HEK293 (cell line): ENCODE data around the gene GNG4.

Experiments used
- ATF2 ChIP-seq: fragments of 450-650 bp; formaldehyde crosslinking; IDR thresholded peaks from 2 replicates; pipeline ENCODE4 v1.5.1; 2016; ENCODE audit warnings: missing biosample characterization, missing genetic modification characterization, low read depth
- GLI4 ChIP-seq: fragments of 450-650 bp; formaldehyde crosslinking; IDR thresholded peaks from 2 replicates; pipeline ENCODE4 v1.5.1; 2016; ENCODE audit warnings: missing biosample characterization, missing genetic modification characterization
- GLIS1 ChIP-seq: fragments of 450-650 bp; formaldehyde crosslinking; IDR thresholded peaks from 2 replicates; pipeline ENCODE4 v1.5.1; 2016; ENCODE audit warnings: missing biosample characterization, missing genetic modification characterization
- GLIS2 ChIP-seq: fragments of 450-650 bp; formaldehyde crosslinking; IDR thresholded peaks from 2 replicates; pipeline ENCODE4 v1.5.1; 2016; ENCODE audit warnings: missing biosample characterization, missing genetic modification characterization
- KLF10 ChIP-seq: fragments of 450-650 bp; IDR thresholded peaks from 2 replicates; pipeline ENCODE4 v1.5.1; 2018; ENCODE audit warnings: missing biosample characterization, mild to moderate bottlenecking, missing genetic modification characterization
- KLF16 ChIP-seq: fragments of 450-650 bp; formaldehyde crosslinking; IDR thresholded peaks from 2 replicates; pipeline ENCODE4 v1.5.1; 2017; ENCODE audit warnings: missing biosample characterization, missing genetic modification characterization
- MYNN ChIP-seq: fragments of 450-650 bp; formaldehyde crosslinking; IDR thresholded peaks from 2 replicates; pipeline ENCODE4 v1.5.1; 2016; ENCODE audit warnings: missing biosample characterization, missing genetic modification characterization, borderline replicate concordance
- PRDM1 ChIP-seq: fragments of 450-650 bp; formaldehyde crosslinking; IDR thresholded peaks from 2 replicates; pipeline ENCODE4; 2016; ENCODE audit warnings: missing biosample characterization, missing genetic modification characterization
- PRDM4 ChIP-seq: fragments of 450-650 bp; formaldehyde crosslinking; IDR thresholded peaks from 2 replicates; pipeline ENCODE4 v1.5.1; 2017; ENCODE audit warnings: missing biosample characterization, missing genetic modification characterization
- REPIN1 ChIP-seq: fragments of 450-650 bp; formaldehyde crosslinking; IDR thresholded peaks from 2 replicates; pipeline ENCODE4 v1.5.1; 2017; ENCODE audit warnings: missing biosample characterization, missing genetic modification characterization, low read depth
- SP2 ChIP-seq: fragments of 450-650 bp; formaldehyde crosslinking; IDR thresholded peaks from 2 replicates; pipeline ENCODE4 v1.5.1; 2016; ENCODE audit warnings: missing biosample characterization, missing genetic modification characterization
- YY1 ChIP-seq: fragments of 450-650 bp; formaldehyde crosslinking; IDR thresholded peaks from 2 replicates; pipeline ENCODE4 v1.5.1; 2018; ENCODE audit warnings: missing biosample characterization, missing genetic modification characterization
- ZBTB7A ChIP-seq: fragments of 450-650 bp; formaldehyde crosslinking; IDR thresholded peaks from 2 replicates; pipeline ENCODE4 v1.5.1; 2016; ENCODE audit warnings: low read depth, missing biosample characterization, missing genetic modification characterization
- ZEB2 ChIP-seq: fragments of 450-650 bp; formaldehyde crosslinking; IDR thresholded peaks from 2 replicates; pipeline ENCODE4 v1.5.1; 2016; ENCODE audit warnings: missing biosample characterization, missing genetic modification characterization
- ZNF2 ChIP-seq: fragments of 450-650 bp; formaldehyde crosslinking; IDR thresholded peaks from 2 replicates; pipeline ENCODE4 v1.5.1; 2016; ENCODE audit warnings: missing biosample characterization, missing genetic modification characterization
- ZNF202 ChIP-seq: fragments of 450-650 bp; formaldehyde crosslinking; IDR thresholded peaks from 2 replicates; pipeline ENCODE4 v1.5.1; 2016; ENCODE audit warnings: missing biosample characterization, missing genetic modification characterization, borderline replicate concordance
- ZNF214 ChIP-seq: fragments of 450-650 bp; formaldehyde crosslinking; IDR thresholded peaks from 2 replicates; pipeline ENCODE4 v1.5.1; 2017; ENCODE audit warnings: missing biosample characterization, mild to moderate bottlenecking, missing genetic modification characterization, borderline replicate concordance
- ZNF324 ChIP-seq: fragments of 450-650 bp; formaldehyde crosslinking; IDR thresholded peaks from 2 replicates; pipeline ENCODE4 v1.5.1; 2016; ENCODE audit warnings: missing biosample characterization, missing genetic modification characterization
- ZNF341 ChIP-seq: fragments of 450-650 bp; formaldehyde crosslinking; IDR thresholded peaks from 2 replicates; pipeline ENCODE4; 2016; ENCODE audit warnings: low read depth, missing biosample characterization, missing genetic modification characterization
- ZNF354C ChIP-seq: fragments of 450-650 bp; formaldehyde crosslinking; IDR thresholded peaks from 2 replicates; pipeline ENCODE4 v1.5.1; 2016; ENCODE audit warnings: missing biosample characterization, missing genetic modification characterization, low read depth, borderline replicate concordance
- ZNF48 ChIP-seq: fragments of 450-650 bp; formaldehyde crosslinking; IDR thresholded peaks from 2 replicates; pipeline ENCODE4 v1.5.1; 2016; ENCODE audit warnings: missing biosample characterization, missing genetic modification characterization
- ZNF488 ChIP-seq: fragments of 450-650 bp; formaldehyde crosslinking; IDR thresholded peaks from 2 replicates; pipeline ENCODE4 v1.5.1; 2016; ENCODE audit warnings: missing biosample characterization, missing genetic modification characterization
- ZNF580 ChIP-seq: fragments of 450-650 bp; formaldehyde crosslinking; IDR thresholded peaks from 2 replicates; pipeline ENCODE4 v1.5.1; 2016; ENCODE audit warnings: missing biosample characterization, missing genetic modification characterization
- ZNF610 ChIP-seq: fragments of 450-650 bp; formaldehyde crosslinking; IDR thresholded peaks from 2 replicates; pipeline ENCODE4 v1.5.1; 2016; ENCODE audit warnings: missing biosample characterization, missing genetic modification characterization, borderline replicate concordance
- ZNF624 ChIP-seq: fragments of 450-650 bp; formaldehyde crosslinking; IDR thresholded peaks from 2 replicates; pipeline ENCODE4 v1.5.1; 2017; ENCODE audit warnings: missing biosample characterization, missing genetic modification characterization
- ZNF664 ChIP-seq: fragments of 450-650 bp; formaldehyde crosslinking; IDR thresholded peaks from 2 replicates; pipeline ENCODE4 v1.5.1; 2016; ENCODE audit warnings: missing biosample characterization, missing genetic modification characterization
- ZNF76 ChIP-seq: fragments of 450-650 bp; formaldehyde crosslinking; IDR thresholded peaks from 2 replicates; pipeline ENCODE4; 2016; ENCODE audit warnings: low read depth, missing biosample characterization, missing genetic modification characterization, borderline replicate concordance
- TF ChIP-seq, protein P1 (sequence below): fragments of 450-650 bp; formaldehyde crosslinking; IDR thresholded peaks from 2 replicates; pipeline ENCODE4 v1.5.1; 2016; ENCODE audit warnings: missing biosample characterization, missing genetic modification characterization
- TF ChIP-seq, protein P2 (sequence below): fragments of 450-650 bp; formaldehyde crosslinking; IDR thresholded peaks from 2 replicates; pipeline ENCODE4 v1.5.1; 2017; ENCODE audit warnings: missing biosample characterization, missing genetic modification characterization
- TF ChIP-seq, protein P3 (sequence below): fragments of 450-650 bp; formaldehyde crosslinking; IDR thresholded peaks from 2 replicates; pipeline ENCODE4 v1.5.1; 2016; ENCODE audit warnings: missing biosample characterization, missing genetic modification characterization

The GNG4 gene

DNA sequence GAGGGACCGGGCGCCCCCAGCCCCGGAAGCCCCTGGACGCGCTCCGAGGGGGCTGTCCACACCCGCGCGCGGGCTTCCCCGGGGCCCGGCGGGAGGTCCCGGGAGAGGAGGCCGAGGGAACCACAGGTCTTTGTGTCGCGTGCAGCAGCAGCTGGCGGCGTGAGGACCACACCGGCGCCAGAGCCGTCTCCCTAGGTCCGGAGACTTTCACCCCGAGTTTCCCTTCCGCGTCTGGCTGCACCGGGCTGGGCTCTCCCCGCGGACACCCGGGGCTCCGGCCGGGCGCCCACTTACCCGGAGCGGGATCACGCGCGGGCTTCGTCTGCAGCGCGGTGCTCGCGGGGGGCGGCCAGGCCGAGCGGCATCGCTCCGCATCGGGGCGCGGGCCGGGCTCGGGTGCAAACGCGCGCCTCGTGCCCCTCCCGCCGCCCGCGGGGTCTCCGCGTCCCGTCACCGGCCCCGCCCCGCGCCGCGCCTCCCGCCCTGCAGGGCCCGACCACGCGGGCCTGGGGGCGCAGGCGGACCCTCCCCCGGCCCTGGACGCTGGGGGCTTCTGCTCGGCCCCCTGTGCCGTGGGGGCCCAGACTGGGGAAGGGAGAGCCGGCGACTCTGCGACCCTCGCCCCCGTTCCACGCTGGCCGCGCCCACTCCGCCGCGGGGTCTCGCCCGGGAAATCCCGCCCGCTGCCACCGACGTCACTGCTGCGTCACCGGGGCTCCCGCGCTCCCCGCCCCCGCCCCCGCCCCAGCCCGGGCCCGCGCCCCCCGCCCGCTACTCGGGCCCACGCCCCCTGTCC lies at the start of gene GNG4 (continued):
- TF ChIP-seq, protein P1, sequence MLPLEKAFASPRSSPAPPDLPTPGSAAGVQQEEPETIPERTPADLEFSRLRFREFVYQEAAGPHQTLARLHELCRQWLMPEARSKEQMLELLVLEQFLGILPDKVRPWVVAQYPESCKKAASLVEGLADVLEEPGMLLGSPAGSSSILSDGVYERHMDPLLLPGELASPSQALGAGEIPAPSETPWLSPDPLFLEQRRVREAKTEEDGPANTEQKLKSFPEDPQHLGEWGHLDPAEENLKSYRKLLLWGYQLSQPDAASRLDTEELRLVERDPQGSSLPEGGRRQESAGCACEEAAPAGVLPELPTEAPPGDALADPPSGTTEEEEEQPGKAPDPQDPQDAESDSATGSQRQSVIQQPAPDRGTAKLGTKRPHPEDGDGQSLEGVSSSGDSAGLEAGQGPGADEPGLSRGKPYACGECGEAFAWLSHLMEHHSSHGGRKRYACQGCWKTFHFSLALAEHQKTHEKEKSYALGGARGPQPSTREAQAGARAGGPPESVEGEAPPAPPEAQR (tag by site-specific recombination), result no peak
- TF ChIP-seq ZNF48 (no peak), ZNF610 (0 out of 2 replicates have a peak, but pooled peaks have one; percentile 38), ZNF2 (tag by site-specific recombination) (no peak), GLI4 (tag by site-specific recombination) (no peak), MYNN (no peak), PRDM1 (tag by site-specific recombination) (0 out of 2 replicates have a peak, but pooled peaks have one; percentile 16), ZNF354C (tag by site-specific recombination) (no peak), ZNF324 (tag by site-specific recombination) (no peak), ZNF624 (tag by site-specific recombination) (no peak), ZNF664 (tag by site-specific recombination) (no peak), ZNF341 (tag by site-specific recombination) (peak; percentile 64), ZEB2 (0 out of 2 replicates have a peak, but pooled peaks have one; percentile 55), ZNF580 (tag by site-specific recombination) (no peak), ZBTB7A (tag by site-specific recombination) (peak; percentile 38; the same call in 1 of the 2 replicates), YY1 (tag by site-specific recombination) (no peak), PRDM4 (tag by site-specific recombination) (no peak), REPIN1 (tag by site-specific recombination) (no peak), KLF16 (peak; percentile 39; the same call in 1 of the 2 replicates), ATF2 (tag by site-specific recombination) (no peak), SP2 (tag by site-specific recombination) (peak; percentile 40; the same call in 1 of the 2 replicates), GLIS1 (peak; percentile 91), GLIS2 (tag by site-specific recombination) (peak; percentile 94), KLF10 (tag by site-specific recombination) (peak; percentile 91), ZNF202 (tag by site-specific recombination) (no peak), ZNF488 (tag by site-specific recombination) (no peak), ZNF76 (tag by site-specific recombination) (peak; percentile 39; the same call in 1 of the 2 replicates), ZNF214 (tag by site-specific recombination) (no peak)
- TF ChIP-seq, protein P2, sequence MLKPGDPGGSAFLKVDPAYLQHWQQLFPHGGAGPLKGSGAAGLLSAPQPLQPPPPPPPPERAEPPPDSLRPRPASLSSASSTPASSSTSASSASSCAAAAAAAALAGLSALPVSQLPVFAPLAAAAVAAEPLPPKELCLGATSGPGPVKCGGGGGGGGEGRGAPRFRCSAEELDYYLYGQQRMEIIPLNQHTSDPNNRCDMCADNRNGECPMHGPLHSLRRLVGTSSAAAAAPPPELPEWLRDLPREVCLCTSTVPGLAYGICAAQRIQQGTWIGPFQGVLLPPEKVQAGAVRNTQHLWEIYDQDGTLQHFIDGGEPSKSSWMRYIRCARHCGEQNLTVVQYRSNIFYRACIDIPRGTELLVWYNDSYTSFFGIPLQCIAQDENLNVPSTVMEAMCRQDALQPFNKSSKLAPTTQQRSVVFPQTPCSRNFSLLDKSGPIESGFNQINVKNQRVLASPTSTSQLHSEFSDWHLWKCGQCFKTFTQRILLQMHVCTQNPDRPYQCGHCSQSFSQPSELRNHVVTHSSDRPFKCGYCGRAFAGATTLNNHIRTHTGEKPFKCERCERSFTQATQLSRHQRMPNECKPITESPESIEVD (tag by site-specific recombination), result no peak
- TF ChIP-seq, protein P3, sequence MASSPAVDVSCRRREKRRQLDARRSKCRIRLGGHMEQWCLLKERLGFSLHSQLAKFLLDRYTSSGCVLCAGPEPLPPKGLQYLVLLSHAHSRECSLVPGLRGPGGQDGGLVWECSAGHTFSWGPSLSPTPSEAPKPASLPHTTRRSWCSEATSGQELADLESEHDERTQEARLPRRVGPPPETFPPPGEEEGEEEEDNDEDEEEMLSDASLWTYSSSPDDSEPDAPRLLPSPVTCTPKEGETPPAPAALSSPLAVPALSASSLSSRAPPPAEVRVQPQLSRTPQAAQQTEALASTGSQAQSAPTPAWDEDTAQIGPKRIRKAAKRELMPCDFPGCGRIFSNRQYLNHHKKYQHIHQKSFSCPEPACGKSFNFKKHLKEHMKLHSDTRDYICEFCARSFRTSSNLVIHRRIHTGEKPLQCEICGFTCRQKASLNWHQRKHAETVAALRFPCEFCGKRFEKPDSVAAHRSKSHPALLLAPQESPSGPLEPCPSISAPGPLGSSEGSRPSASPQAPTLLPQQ (tag by site-specific recombination), result 0 out of 2 replicates have a peak, but pooled peaks have one; percentile 29
